PC-9 (cell line): ENCODE results near the gene TENM4. TPM values are rescaled to one million over a fixed set of nuclear protein-coding genes. Genes with fewer than 3 reads are reported as not detected.
"Not testable (repeated sequence)": the region's sequence is repeated elsewhere in the genome, so short reads cannot be mapped to it uniquely, and the experiment has no call there.

Experiments used
- BruUV-seq: library from RNA; stranded (reverse); fragments of 400-500 nt; replicated peaks from 2 replicates; lab custom pipeline; 2021; lab: Mats Ljungman, UMichigan
- CTCF ChIA-PET: fragments of 300-600 bp; sonication (Branson Sonifier 250); formaldehyde crosslinking; loops from one replicate; lab custom pipeline; 2022; ENCODE audit warnings: antibody characterized with exemption; lab: Charles Lee
- POLR2A ChIA-PET: fragments of 300-600 bp; sonication (Branson Sonifier 250); formaldehyde crosslinking; loops from one replicate; lab custom pipeline; 2022; ENCODE audit warnings: antibody characterized with exemption; ENCODE audit not compliant: unreplicated experiment; lab: Charles Lee
- DNase-seq, 2 experiments: peaks; one replicate each; pipeline versions ENCODE4 v3.0.0 to v3.0.0-alpha.2; 2015 to 2022; ENCODE audit warnings: mixed read lengths in 1 of 2
- H2AFZ ChIP-seq: fragments of 200-600 bp; sonication (generic); 2 replicates; pipeline ENCODE4 v1.8.1; 2017; ENCODE audit warnings: antibody characterized with exemption
- H3F3A ChIP-seq: fragments of 200-600 bp; sonication (generic); 2 replicates; pipeline ENCODE4 v1.8.1; 2017; ENCODE audit warnings: antibody characterized with exemption, mild to moderate bottlenecking, low read depth; ENCODE audit not compliant: insufficient read depth
- H3K27ac ChIP-seq: fragments of 200-600 bp; sonication (generic); 2 replicates; pipeline ENCODE4 v1.6.1; 2016; ENCODE audit warnings: mixed run types
- H3K27me3 ChIP-seq: fragments of 200-600 bp; sonication (generic); 2 replicates; pipeline ENCODE4 v1.6.1; 2016; ENCODE audit warnings: low read depth, mixed run types; ENCODE audit not compliant: insufficient read depth
- H3K36me3 ChIP-seq: fragments of 200-600 bp; sonication (generic); 2 replicates; pipeline ENCODE4 v1.6.1; 2016; ENCODE audit warnings: low read depth, mixed run types
- H3K4me1 ChIP-seq: fragments of 200-600 bp; sonication (generic); replicated peaks from 2 replicates; pipeline ENCODE4 v1.6.1; 2016; ENCODE audit warnings: mixed run types; ENCODE audit not compliant: insufficient read depth
- H3K4me2 ChIP-seq: fragments of 200-600 bp; sonication (generic); 2 replicates; pipeline ENCODE4 v1.6.1; 2017; ENCODE audit warnings: mixed run types
- H3K4me3 ChIP-seq: fragments of 200-600 bp; sonication (generic); 2 replicates; pipeline ENCODE4 v1.6.1; 2016; ENCODE audit warnings: mixed run types
- H3K79me2 ChIP-seq: fragments of 200-600 bp; sonication (generic); 2 replicates; pipeline ENCODE4 v1.6.1; 2017; ENCODE audit warnings: low read depth, mixed run types
- H3K9me2 ChIP-seq: fragments of 200-600 bp; sonication (generic); 2 replicates; pipeline ENCODE4 v1.8.1; 2017; ENCODE audit warnings: mild to moderate bottlenecking; ENCODE audit not compliant: insufficient read depth
- H3K9me3 ChIP-seq: fragments of 200-600 bp; sonication (generic); 2 replicates; pipeline ENCODE4 v1.8.1; 2016; ENCODE audit warnings: low read depth; ENCODE audit not compliant: insufficient read depth
- H4K20me1 ChIP-seq: fragments of 200-600 bp; sonication (generic); 2 replicates; pipeline ENCODE4 v1.8.1; 2017; ENCODE audit not compliant: insufficient read depth
- EZH2 ChIP-seq: fragments of 200-600 bp; sonication (generic); IDR thresholded peaks from 2 replicates; pipeline ENCODE4 v1.8.0; 2017; ENCODE audit warnings: antibody characterized with exemption, low read depth
- intact Hi-C: fragments of 100-400 bp; cut with micrococcal nuclease; formaldehyde crosslinking; loops from one replicate; pipeline ENCODE4 v1.10.0; 2022; ENCODE audit not compliant: unreplicated experiment
- total RNA-seq: library from RNA; stranded (reverse); gene quantifications from 2 replicates; pipeline ENCODE4 v1.2.3, GENCODE V29; 2021
- TF ChIP-seq, protein P1 (sequence below): fragments of 200-600 bp; sonication (generic); conservative IDR thresholded peaks from 2 replicates; pipeline ENCODE4 v1.6.1; 2017; ENCODE audit warnings: mixed run types, antibody characterized with exemption, mild to moderate bottlenecking, moderate library complexity

The TENM4 gene
- total RNA-seq, 1 experiment from 2014 or later = not detected

DNA sequence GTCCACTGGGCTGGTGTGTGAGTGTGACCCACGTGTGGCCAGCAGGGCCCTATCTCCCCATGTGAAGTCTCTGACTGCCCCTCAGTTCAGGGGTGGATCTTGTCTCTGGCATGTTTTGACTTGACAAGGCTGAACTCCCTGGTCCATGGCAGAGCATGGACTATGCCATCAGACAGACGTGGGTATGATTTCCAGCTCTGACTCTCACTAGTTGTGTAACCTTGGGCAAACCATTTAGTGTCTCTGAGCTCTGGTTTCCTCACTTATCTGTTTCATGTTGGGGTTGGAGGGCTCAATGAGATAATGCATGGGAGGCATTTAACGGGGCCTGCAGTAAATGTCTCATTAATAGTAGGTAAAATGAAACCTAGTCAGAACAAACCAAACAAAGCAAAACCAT lies 611.7 kb downstream of the TENM4 start:
- Histone ChIP-seq H3K9me3 (no peaks in the 10 kb centered on the region), H3K4me1 (no peaks in the 10 kb centered on the region), H3K79me2 (no peaks in the 10 kb centered on the region), H3K9me2 (no peaks in the 10 kb centered on the region), H2AFZ (no peak overlapping the region), H4K20me1 (no peaks in the 10 kb centered on the region), H3K4me3 (no peak overlapping the region), H3F3A (no peaks in the 10 kb centered on the region), H3K27me3 (peaks cover 46% of the 10 kb centered on the region), H3K4me2 (no peak overlapping the region), H3K27ac (no peak overlapping the region), H3K36me3 (no peaks in the 10 kb centered on the region)
- POLR2A ChIA-PET = no interaction called here
- no peak for DNase-seq
- TF ChIP-seq, protein P1, sequence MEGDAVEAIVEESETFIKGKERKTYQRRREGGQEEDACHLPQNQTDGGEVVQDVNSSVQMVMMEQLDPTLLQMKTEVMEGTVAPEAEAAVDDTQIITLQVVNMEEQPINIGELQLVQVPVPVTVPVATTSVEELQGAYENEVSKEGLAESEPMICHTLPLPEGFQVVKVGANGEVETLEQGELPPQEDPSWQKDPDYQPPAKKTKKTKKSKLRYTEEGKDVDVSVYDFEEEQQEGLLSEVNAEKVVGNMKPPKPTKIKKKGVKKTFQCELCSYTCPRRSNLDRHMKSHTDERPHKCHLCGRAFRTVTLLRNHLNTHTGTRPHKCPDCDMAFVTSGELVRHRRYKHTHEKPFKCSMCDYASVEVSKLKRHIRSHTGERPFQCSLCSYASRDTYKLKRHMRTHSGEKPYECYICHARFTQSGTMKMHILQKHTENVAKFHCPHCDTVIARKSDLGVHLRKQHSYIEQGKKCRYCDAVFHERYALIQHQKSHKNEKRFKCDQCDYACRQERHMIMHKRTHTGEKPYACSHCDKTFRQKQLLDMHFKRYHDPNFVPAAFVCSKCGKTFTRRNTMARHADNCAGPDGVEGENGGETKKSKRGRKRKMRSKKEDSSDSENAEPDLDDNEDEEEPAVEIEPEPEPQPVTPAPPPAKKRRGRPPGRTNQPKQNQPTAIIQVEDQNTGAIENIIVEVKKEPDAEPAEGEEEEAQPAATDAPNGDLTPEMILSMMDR = no peak
- TF ChIP-seq EZH2 = no peak
- intact Hi-C loops = no loop called here
- CTCF ChIA-PET = no interaction called here
- no TSS peak for BruUV-seq

DNA sequence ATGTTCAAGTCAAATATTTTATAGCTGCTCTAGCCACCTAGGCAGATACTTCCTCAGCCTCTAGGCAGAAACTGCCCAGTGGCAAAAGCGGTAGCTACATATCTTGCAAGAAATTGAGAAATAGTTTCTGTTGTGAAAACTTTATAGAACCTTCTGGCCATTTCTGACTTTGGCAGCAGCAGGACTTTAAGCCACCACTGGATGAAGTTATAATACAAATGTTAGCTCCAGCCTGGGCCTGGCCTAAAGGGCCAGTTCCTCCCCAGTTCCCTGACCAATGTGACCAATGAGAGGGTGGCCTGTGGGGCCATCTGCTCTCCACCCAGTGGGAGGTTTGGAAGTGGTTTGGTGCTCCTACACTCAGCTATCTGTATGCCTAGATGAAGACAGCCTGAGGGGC lies 612.2 kb downstream of the TENM4 start:
- H3K79me2 ChIP-seq = no peaks in the 10 kb centered on the region
- H3K4me3 ChIP-seq = no peak overlapping the region
- H4K20me1 ChIP-seq = no peaks in the 10 kb centered on the region
- H3K4me1 ChIP-seq = no peaks in the 10 kb centered on the region
- ChIA-PET POLR2A (no interaction called here), CTCF (no interaction called here)
- no peaks in the 10 kb centered on the region for H3F3A ChIP-seq
- H3K27me3 ChIP-seq = peaks cover 46% of the 10 kb centered on the region
- H3K9me3 ChIP-seq = no peaks in the 10 kb centered on the region
- intact Hi-C loops = no loop called here
- H3K36me3 ChIP-seq = no peaks in the 10 kb centered on the region
- BruUV-seq = no TSS peak
- no peak overlapping the region for H2AFZ ChIP-seq
- DNase-seq = no peak
- no peak overlapping the region for H3K4me2 ChIP-seq
- no peak for TF ChIP-seq EZH2
- no peaks in the 10 kb centered on the region for H3K9me2 ChIP-seq
- no peak overlapping the region for H3K27ac ChIP-seq

DNA sequence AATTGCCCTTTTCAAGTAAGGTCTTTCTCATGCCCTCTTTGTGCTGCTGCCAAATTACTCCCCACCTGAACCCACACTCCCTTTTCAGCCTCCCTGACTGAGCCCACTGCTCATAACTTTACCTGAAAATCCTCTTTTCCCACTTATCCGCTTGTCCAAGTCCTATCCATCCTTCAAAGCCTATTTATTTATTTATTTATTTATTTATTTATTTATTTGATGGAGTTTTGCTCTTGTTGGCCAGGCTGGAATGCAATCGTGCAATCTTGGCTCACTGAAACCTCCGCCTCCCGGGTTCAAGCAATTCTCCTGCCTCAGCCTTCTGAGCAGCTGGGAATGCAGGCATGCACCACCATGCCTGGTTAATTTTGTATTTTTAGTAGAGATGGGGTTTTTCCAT lies 613.5 kb downstream of the TENM4 start:
- H3F3A ChIP-seq, POLR2A ChIA-PET: not testable (repeated sequence)

DNA sequence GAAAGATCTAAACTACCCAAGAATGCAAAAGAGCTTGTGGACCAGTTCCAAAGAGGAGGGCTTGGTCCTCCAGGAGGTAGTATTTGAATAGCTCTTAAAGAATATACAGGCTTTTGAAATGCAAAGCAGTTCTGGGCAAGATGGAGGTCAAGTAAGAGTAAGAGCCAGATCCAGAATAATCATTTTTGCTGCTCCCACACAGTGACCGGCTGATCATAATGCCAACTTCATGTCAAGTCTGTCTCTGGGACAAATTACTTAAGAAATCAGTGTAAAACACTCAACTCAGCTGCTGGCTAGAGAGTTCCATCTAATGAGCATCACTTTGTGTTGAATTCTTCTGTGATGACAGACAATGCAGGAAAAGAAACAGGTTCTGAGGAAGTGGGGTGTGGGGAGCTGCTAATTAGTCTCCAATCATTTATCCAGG lies 615.2 kb downstream of the TENM4 start:
- Histone ChIP-seq H2AFZ (no peak overlapping the region), H3K79me2 (no peaks in the 10 kb centered on the region), H3K4me2 (no peak overlapping the region), H4K20me1 (no peaks in the 10 kb centered on the region), H3K27me3 (peaks cover 46% of the 10 kb centered on the region), H3K36me3 (no peaks in the 10 kb centered on the region), H3K27ac (no peak overlapping the region), H3K4me1 (no peaks in the 10 kb centered on the region), H3K9me2 (no peaks in the 10 kb centered on the region), H3K9me3 (no peaks in the 10 kb centered on the region), H3F3A (no peaks in the 10 kb centered on the region), H3K4me3 (no peak overlapping the region)
- BruUV-seq = no TSS peak
- DNase-seq = no peak
- TF ChIP-seq, protein P1 = no peak
- no peak for TF ChIP-seq EZH2
- POLR2A ChIA-PET = no interaction called here
- CTCF ChIA-PET = no interaction called here
- intact Hi-C loops = no loop called here

More for the DNA sequence above, 613.5 kb downstream of the TENM4 start:
- H3K79me2 ChIP-seq, H3K4me1 ChIP-seq, H3K4me3 ChIP-seq, BruUV-seq, H3K4me2 ChIP-seq, H3K9me3 ChIP-seq, intact Hi-C loops, H3K9me2 ChIP-seq, H3K36me3 ChIP-seq, CTCF ChIA-PET, H2AFZ ChIP-seq, H4K20me1 ChIP-seq, H3K27ac ChIP-seq, DNase-seq: not testable (repeated sequence)
- peaks cover 45% of the 10 kb centered on the region for H3K27me3 ChIP-seq
